GM23248 (cell line): ENCODE results near the gene ADGRV1. TPM values are rescaled to one million over a fixed set of nuclear protein-coding genes. Genes with fewer than 3 reads are reported as not detected.
"Not testable (repeated sequence)": the region's sequence is repeated elsewhere in the genome, so short reads cannot be mapped to it uniquely, and the experiment has no call there.

Experiments used
- DNase-seq: peaks from one replicate; pipeline ENCODE4 v3.0.0-alpha.2; 2015
- H2AFZ ChIP-seq: fragments of 200-600 bp; sonication (generic); 2 replicates; pipeline ENCODE4 v1.6.1; 2016; ENCODE audit warnings: antibody characterized with exemption
- H3F3A ChIP-seq: fragments of 200-600 bp; sonication (generic); 2 replicates; pipeline ENCODE4 v1.6.1; 2016; ENCODE audit warnings: mild to moderate bottlenecking, antibody characterized with exemption, mixed run types; ENCODE audit not compliant: insufficient read depth
- H3K27ac ChIP-seq: fragments of 200-600 bp; sonication (generic); 2 replicates; pipeline ENCODE4 v1.5.1; 2016; ENCODE audit warnings: mild to moderate bottlenecking
- H3K27me3 ChIP-seq: fragments of 200-600 bp; sonication (generic); replicated peaks from 2 replicates; pipeline ENCODE4 v1.6.1; 2016; ENCODE audit warnings: mild to moderate bottlenecking; ENCODE audit not compliant: insufficient read depth
- H3K36me3 ChIP-seq: fragments of 200-600 bp; sonication (generic); 2 replicates; pipeline ENCODE4 v1.6.1; 2016; ENCODE audit warnings: low read depth, mild to moderate bottlenecking
- H3K4me1 ChIP-seq: fragments of 200-600 bp; sonication (generic); 2 replicates; pipeline ENCODE4 v1.6.1; 2016; ENCODE audit warnings: mild to moderate bottlenecking; ENCODE audit not compliant: insufficient read depth
- H3K4me2 ChIP-seq: fragments of 200-600 bp; sonication (generic); one replicate; pipeline ENCODE4 v1.6.1; 2016; ENCODE audit warnings: mild to moderate bottlenecking; ENCODE audit not compliant: unreplicated experiment
- H3K4me3 ChIP-seq: fragments of 200-600 bp; sonication (generic); 2 replicates; pipeline ENCODE4 v1.5.1; 2016; ENCODE audit warnings: mild to moderate bottlenecking
- H3K79me2 ChIP-seq: fragments of 200-600 bp; sonication (generic); 2 replicates; pipeline ENCODE4 v1.6.1; 2016; ENCODE audit warnings: mild to moderate bottlenecking; ENCODE audit not compliant: insufficient read depth
- H3K9ac ChIP-seq: fragments of 200-600 bp; sonication (generic); 2 replicates; pipeline ENCODE4 v1.6.1; 2016; ENCODE audit warnings: mild to moderate bottlenecking
- H3K9me2 ChIP-seq: fragments of 200-600 bp; sonication (generic); 2 replicates; pipeline ENCODE4 v1.6.1; 2016; ENCODE audit warnings: mixed run types, mild to moderate bottlenecking, moderate library complexity; ENCODE audit not compliant: insufficient read depth
- H3K9me3 ChIP-seq: fragments of 200-600 bp; sonication (generic); one replicate; pipeline ENCODE4 v1.6.1; 2017; ENCODE audit warnings: low read depth
- H4K20me1 ChIP-seq: fragments of 200-600 bp; sonication (generic); 2 replicates; pipeline ENCODE4 v1.6.0; 2016; ENCODE audit not compliant: insufficient read depth
- EZH2 ChIP-seq: fragments of 200-600 bp; sonication (generic); IDR thresholded peaks from 2 replicates; pipeline ENCODE4 v1.6.1; 2018; ENCODE audit warnings: antibody characterized with exemption, mild to moderate bottlenecking; ENCODE audit not compliant: insufficient read depth, poor library complexity, severe bottlenecking
- EZH2phosphoT487 ChIP-seq: fragments of 200-600 bp; sonication (generic); IDR thresholded peaks from 2 replicates; pipeline ENCODE4 v1.6.1; 2018; ENCODE audit warnings: antibody characterized with exemption, moderate library complexity, mild to moderate bottlenecking, low read depth; ENCODE audit not compliant: insufficient read depth
- WGBS, 2 experiments: methylation state at CpG; one replicate each; pipeline ENCODE4 v1.1.6; 2015 to 2017; ENCODE audit warnings: low lambda C conversion rate in 2 of 2, low coverage in 1 of 2; ENCODE audit errors: missing lambda C conversion rate in 2 of 2; 5-methylcytosine and 5-hydroxymethylcytosine counted together
- in situ Hi-C: fragments of 300-500 bp; cut with MboI; formaldehyde crosslinking; loops from 2 replicates; pipeline ENCODE4 v1.15.0; 2020
- polyA plus RNA-seq: library from polyadenylated mRNA; unstranded; fragments of >200 nt; fragmentation: Nextera tagmentation; extraction: Ambion mirVana; gene quantifications from 2 replicates; pipeline ENCODE4 v1.2.1, GENCODE V29; 2016
- total RNA-seq: library from RNA; depleted of rRNA; stranded (reverse); fragments of >200 nt; shearing (Covaris generic); gene quantifications from 2 replicates; pipeline ENCODE4 v1.2.3, GENCODE V29; 2014

ADGRV1 gene
- total and polyA plus RNA-seq, 2 experiments from 2014 or later, result not detected

DNA sequence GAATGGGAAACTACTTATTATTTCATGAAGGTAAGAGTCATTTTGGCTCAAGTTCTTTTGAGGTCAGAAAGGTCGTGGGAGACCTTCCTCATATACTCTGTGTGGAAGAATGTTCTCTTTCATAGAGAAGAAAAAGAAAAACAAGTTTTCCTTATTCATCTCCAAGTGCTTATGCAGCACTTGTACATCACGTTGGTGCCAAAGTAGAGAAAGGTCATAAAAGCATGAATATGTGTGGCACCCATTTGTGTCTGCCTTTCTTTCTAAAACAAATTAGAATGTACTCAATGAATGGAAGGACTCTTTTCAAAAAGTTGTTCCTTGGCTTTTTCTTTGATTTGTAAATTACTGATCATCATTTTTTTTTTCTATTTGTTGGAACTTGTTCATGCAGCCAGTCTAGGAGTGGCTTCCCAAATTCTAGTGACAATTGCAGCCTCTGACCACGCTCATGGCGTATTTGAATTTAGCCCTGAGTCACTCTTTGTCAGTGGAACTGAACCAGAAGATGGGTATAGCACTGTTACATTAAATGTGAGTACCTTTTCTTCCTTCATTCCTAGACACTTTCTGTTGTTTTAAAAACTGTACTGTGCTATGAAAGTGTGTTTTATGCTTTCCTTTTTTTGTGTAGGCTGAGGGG is 122.4 kb downstream of the ADGRV1 start:
- no peaks in the 10 kb centered on the region for H4K20me1 ChIP-seq
- H3K9me2 ChIP-seq, result no peaks in the 10 kb centered on the region
- H3K36me3 ChIP-seq, result no peaks in the 10 kb centered on the region
- no peak overlapping the region for H3K27ac ChIP-seq
- in situ Hi-C loops, result no loop called here
- TF ChIP-seq EZH2 (no peak), EZH2phosphoT487 (no peak)
- H3K4me3 ChIP-seq, result no peak overlapping the region
- 9 to 23% methylated on average over 4 of the region's 4 CpGs for WGBS, 2 experiments
- H3K79me2 ChIP-seq, result no peaks in the 10 kb centered on the region
- no peaks in the 10 kb centered on the region for H3K9me3 ChIP-seq
- H3F3A ChIP-seq, result no peaks in the 10 kb centered on the region
- no peak for DNase-seq
- no peaks in the 10 kb centered on the region for H3K4me1 ChIP-seq
- H3K4me2 ChIP-seq, result no peak overlapping the region
- no peak overlapping the region for H2AFZ ChIP-seq
- no peak overlapping the region for H3K9ac ChIP-seq
- no peaks in the 10 kb centered on the region; the same call in 1 of the 2 replicates for H3K27me3 ChIP-seq

DNA sequence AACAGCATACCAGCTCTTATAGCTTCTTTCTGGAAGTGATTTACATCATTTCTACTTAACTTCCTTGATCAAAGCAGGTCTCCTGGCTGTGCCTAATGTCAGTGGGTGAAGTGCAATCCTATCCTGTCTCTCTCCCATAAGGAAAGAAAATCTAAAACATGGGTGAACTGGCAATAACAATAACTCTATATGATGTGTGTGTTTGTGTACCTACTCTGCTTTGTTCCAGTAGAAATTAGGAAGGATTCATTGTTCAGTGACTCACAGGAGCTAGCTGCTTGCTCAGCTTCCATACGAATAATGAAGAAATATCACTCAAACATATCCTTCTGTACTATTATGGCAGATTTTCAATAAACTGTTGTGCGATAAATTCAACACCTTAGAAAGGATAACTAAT is 123.7 kb downstream of the ADGRV1 start:
- no peak for DNase-seq
- Histone ChIP-seq H3K9ac (no peak overlapping the region), H3K36me3 (no peaks in the 10 kb centered on the region), H3K4me1 (no peaks in the 10 kb centered on the region), H3K79me2 (no peaks in the 10 kb centered on the region), H3F3A (no peaks in the 10 kb centered on the region), H3K27ac (no peak overlapping the region), H3K27me3 (no peaks in the 10 kb centered on the region; the same call in 1 of the 2 replicates), H3K9me2 (no peaks in the 10 kb centered on the region), H4K20me1 (no peaks in the 10 kb centered on the region), H3K4me2 (no peak overlapping the region), H2AFZ (no peak overlapping the region), H3K9me3 (no peaks in the 10 kb centered on the region), H3K4me3 (no peak overlapping the region)
- no peak for TF ChIP-seq EZH2phosphoT487
- TF ChIP-seq EZH2, result no peak
- 46 to 50% methylated on average over 2 of the region's 2 CpGs for WGBS, 2 experiments
- in situ Hi-C loops, result no loop called here

DNA sequence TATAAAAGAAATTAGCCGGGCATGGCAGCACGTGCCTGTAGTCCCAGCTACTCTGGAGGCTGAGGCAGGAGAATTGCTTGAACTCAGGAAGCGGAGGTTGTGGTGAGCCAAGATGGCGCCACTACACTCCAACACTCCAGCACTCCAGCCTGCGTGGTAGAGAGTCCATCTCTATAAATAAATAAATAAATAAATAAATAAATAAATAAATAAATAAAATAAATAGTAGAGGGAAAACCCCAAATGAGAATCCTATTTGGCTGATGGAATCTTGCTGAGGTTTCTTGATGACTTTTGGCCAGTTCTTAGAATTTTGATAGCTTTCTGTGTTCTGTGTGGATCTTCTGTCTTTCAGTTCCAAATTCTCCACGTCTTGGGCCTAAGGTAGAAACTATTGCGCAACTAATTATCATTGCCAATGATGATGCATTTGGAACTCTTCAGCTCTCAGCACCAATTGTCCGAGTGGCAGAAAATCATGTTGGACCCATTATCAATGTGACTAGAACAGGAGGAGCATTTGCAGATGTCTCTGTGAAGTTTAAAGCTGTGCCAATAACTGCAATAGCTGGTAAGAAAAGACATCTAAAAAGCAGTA is 126.9 kb downstream of the ADGRV1 start:
- Histone ChIP-seq H3K9me3 (no peaks in the 10 kb centered on the region), H3K4me3 (no peak overlapping the region), H3K4me2 (no peak overlapping the region), H3K9ac (no peak overlapping the region), H3K27me3 (no peaks in the 10 kb centered on the region), H2AFZ (no peak overlapping the region), H3K4me1 (no peaks in the 10 kb centered on the region), H3K79me2 (no peaks in the 10 kb centered on the region), H4K20me1 (no peaks in the 10 kb centered on the region), H3K36me3 (no peaks in the 10 kb centered on the region), H3K27ac (no peak overlapping the region), H3F3A (no peaks in the 10 kb centered on the region), H3K9me2 (no peaks in the 10 kb centered on the region)
- in situ Hi-C loops, result no loop called here
- TF ChIP-seq EZH2phosphoT487 (no peak), EZH2 (no peak)
- DNase-seq, result no peak
- 49 to 50% methylated on average over 8 of the region's 8 CpGs for WGBS, 2 experiments

DNA sequence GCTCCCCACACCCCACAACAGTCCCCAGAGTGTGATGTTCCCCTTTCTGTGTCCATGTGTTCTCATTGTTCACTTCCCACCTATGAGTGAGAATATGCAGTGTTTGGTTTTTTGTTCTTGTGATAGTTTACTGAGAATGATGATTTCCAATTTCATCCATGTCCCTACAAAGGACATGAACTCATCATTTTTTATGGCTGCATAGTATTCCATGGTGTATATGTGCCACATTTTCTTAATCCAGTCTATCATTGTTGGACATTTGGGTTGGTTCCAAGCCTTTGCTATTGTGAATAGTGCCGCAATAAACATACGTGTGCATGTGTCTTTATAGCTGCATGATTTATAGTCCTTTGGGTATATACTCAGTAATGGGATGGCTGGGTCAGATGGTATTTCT is 127.8 kb downstream of the ADGRV1 start:
- H2AFZ ChIP-seq, H3K9ac ChIP-seq, H3K36me3 ChIP-seq, H3K4me2 ChIP-seq, H3K9me2 ChIP-seq, H3K9me3 ChIP-seq, H3K4me3 ChIP-seq, H3K4me1 ChIP-seq, in situ Hi-C loops, H3K27me3 ChIP-seq, H3K79me2 ChIP-seq, H3F3A ChIP-seq, DNase-seq, H3K27ac ChIP-seq, H4K20me1 ChIP-seq: not testable (repeated sequence)
- WGBS, 2 experiments, result 60 to 77% methylated on average over 2 of the region's 2 CpGs

DNA sequence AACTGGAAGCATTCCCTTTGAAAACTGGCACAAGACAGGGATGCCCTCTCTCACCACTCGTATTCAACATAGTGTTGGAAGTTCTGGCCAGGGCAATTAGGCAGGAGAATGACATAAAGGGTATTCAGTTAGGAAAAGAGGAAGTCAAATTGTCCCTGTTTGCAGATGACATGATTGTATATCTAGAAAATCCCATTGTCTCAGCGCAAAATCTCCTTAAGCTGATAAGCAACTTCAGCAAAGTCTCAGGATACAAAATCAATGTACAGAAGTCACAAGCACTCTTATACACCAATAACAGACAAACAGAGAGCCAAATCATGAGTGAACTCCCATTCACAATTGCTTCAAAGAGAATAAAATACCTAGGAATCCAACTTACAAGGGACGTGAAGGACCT is 128.9 kb downstream of the ADGRV1 start:
- H3F3A ChIP-seq, in situ Hi-C loops, DNase-seq, H3K79me2 ChIP-seq, H3K36me3 ChIP-seq, H2AFZ ChIP-seq, H3K27ac ChIP-seq, H3K27me3 ChIP-seq, H3K9me3 ChIP-seq, H4K20me1 ChIP-seq, H3K4me1 ChIP-seq, H3K9me2 ChIP-seq, H3K4me3 ChIP-seq, H3K4me2 ChIP-seq, H3K9ac ChIP-seq: not testable (repeated sequence)
- 21 to 28% methylated on average over 2 to 3 of the region's 3 CpGs for WGBS, 2 experiments
